NCI-H345 treated with DMSO at 0.1 percent for 48 hours (cell line): ENCODE data around the gene ATE1.
"Not testable (repeated sequence)": the region's sequence is repeated elsewhere in the genome, so short reads cannot be mapped to it uniquely, and the experiment has no call there.

Experiments used
- DNase-seq: peaks from one replicate; lab custom pipeline; 2025; ENCODE audit not compliant: unreplicated experiment; lab: John Stamatoyannopoulos, UW

ATE1 gene

GRCh38 chr10:121927841-121928527 is at the start of gene ATE1:
Gene ATE1 (minus strand): TSS chr10:121928031. CDS start chr10:121927949, 82 bp downstream.
- peak; percentile 48 for DNase-seq

GRCh38 chr10:121976607-121977006 is 48.8 kb upstream of the ATE1 start:
- DNase-seq, result no peak

GRCh38 chr10:121975295-121976086 is 47.7 kb upstream of the ATE1 start:
- no peak for DNase-seq

GRCh38 chr10:121974535-121975294 is 46.9 kb upstream of the ATE1 start, which contains the start of gene NSMCE4A:
Gene NSMCE4A (minus strand): TSS chr10:121975217. CDS start chr10:121975165, 52 bp downstream.
- peak; percentile 29 for DNase-seq

- no peak for DNase-seq
These were observed 46.2 kb upstream of the ATE1 start for GRCh38 chr10:121974019-121974534.

GRCh38 chr10:121969086-121969485 is 41.3 kb upstream of the ATE1 start:
- not testable (repeated sequence) for DNase-seq

- no peak for DNase-seq
These were observed 38.2 kb upstream of the ATE1 start for GRCh38 chr10:121965996-121966395.

GRCh38 chr10:121961456-121961855 is 33.6 kb upstream of the ATE1 start:
- DNase-seq, result no peak

- no peak for DNase-seq
These were observed 31.8 kb upstream of the ATE1 start for GRCh38 chr10:121959671-121960070.

GRCh38 chr10:121956111-121957061 is 28.6 kb upstream of the ATE1 start:
- DNase-seq, result no peak

- no peak for DNase-seq
These were observed 24.4 kb upstream of the ATE1 start for GRCh38 chr10:121952226-121952625.

GRCh38 chr10:121949451-121949850 is 21.6 kb upstream of the ATE1 start:
- no peak for DNase-seq

GRCh38 chr10:121949049-121949448 is 21.2 kb upstream of the ATE1 start:
- no peak for DNase-seq

GRCh38 chr10:121947343-121948330 is 19.8 kb upstream of the ATE1 start:
- DNase-seq, result no peak

- no peak for DNase-seq
These were observed 15.1 kb upstream of the ATE1 start for GRCh38 chr10:121942749-121943416.

GRCh38 chr10:121941532-121941931 is 13.7 kb upstream of the ATE1 start:
- no peak for DNase-seq

- DNase-seq, result no peak
These were observed 8.5 kb upstream of the ATE1 start for GRCh38 chr10:121936295-121936694.

- DNase-seq, result no peak
These were observed 7.9 kb upstream of the ATE1 start for GRCh38 chr10:121935702-121936101.
